Stomach smooth muscle (tissue), 2 donors: ENCODE data around the gene SLC25A53.
"Not testable (repeated sequence)": the region's sequence is repeated elsewhere in the genome, so short reads cannot be mapped to it uniquely, and the experiment has no call there.

Source experiments
- H3K27ac ChIP-seq: one replicate; pipeline ENCODE4 v1.7.0; 2013; ENCODE audit warnings: mild to moderate bottlenecking, low read length, inconsistent platforms
- H3K27me3 ChIP-seq, 2 donors: one replicate each; pipeline ENCODE4 v1.7.0; 2013; ENCODE audit warnings: low read length in 2 of 2; ENCODE audit not compliant: insufficient read depth in 2 of 2, control insufficient read depth in 1 of 2
- H3K36me3 ChIP-seq, 2 donors: one replicate each; pipeline ENCODE4 v1.7.0; 2013; ENCODE audit warnings: low read length in 2 of 2; ENCODE audit not compliant: control insufficient read depth in 2 of 2, insufficient read depth in 2 of 2
- H3K4me1 ChIP-seq: one replicate; pipeline ENCODE4 v1.7.0; 2013; ENCODE audit warnings: low read length; ENCODE audit not compliant: control insufficient read depth, insufficient read depth
- H3K4me3 ChIP-seq, 2 donors: one replicate each; pipeline ENCODE4 v1.7.0; 2013; ENCODE audit warnings: low read length in 2 of 2
- H3K9ac ChIP-seq, 2 donors: one replicate each; pipeline ENCODE4 v1.7.0; 2013; ENCODE audit warnings: low read length in 2 of 2, mild to moderate bottlenecking in 1 of 2
- H3K9me3 ChIP-seq, 2 donors: one replicate each; pipeline ENCODE4 v1.7.0; 2013; ENCODE audit warnings: low read length in 2 of 2; ENCODE audit not compliant: control insufficient read depth in 2 of 2
- donor health status: healthy.
- donor health status: Pancreatic carcinoma.

Gene SLC25A53

GRCh38 chrX:104105330-104106262, 51.2 kb downstream of the SLC25A53 start:
- H3K27ac ChIP-seq = no peak overlapping the region
- no peaks in the 10 kb centered on the region for H3K36me3 ChIP-seq
- H3K27me3 ChIP-seq = peaks cover 0 to 12% of the 10 kb centered on the region in 2 donors
- H3K4me1 ChIP-seq = no peaks in the 10 kb centered on the region
- H3K9me3 ChIP-seq = no peaks in the 10 kb centered on the region
- H3K9ac ChIP-seq = no peak overlapping the region
- no peak overlapping the region for H3K4me3 ChIP-seq

- no peaks in the 10 kb centered on the region for H3K9me3 ChIP-seq
These were observed 52.1 kb downstream of the SLC25A53 start for GRCh38 chrX:104104676-104105075.

GRCh38 chrX:104098919-104099318, 57.9 kb downstream of the SLC25A53 start:
- H3K9me3 ChIP-seq = no peaks in the 10 kb centered on the region
- no peaks in the 10 kb centered on the region for H3K4me1 ChIP-seq
- peaks cover 0 to 5% of the 10 kb centered on the region in 2 donors for H3K27me3 ChIP-seq

More at GRCh38 chrX:104104676-104105075, 52.1 kb downstream of the SLC25A53 start:
- H3K4me3 ChIP-seq = no peak overlapping the region
- peaks cover 0 to 10% of the 10 kb centered on the region in 2 donors for H3K27me3 ChIP-seq
- H3K36me3 ChIP-seq = no peaks in the 10 kb centered on the region
- no peak overlapping the region for H3K9ac ChIP-seq
- no peak overlapping the region for H3K27ac ChIP-seq
- H3K4me1 ChIP-seq = no peaks in the 10 kb centered on the region

GRCh38 chrX:104098151-104098808, 58.5 kb downstream of the SLC25A53 start:
- H3K4me1 ChIP-seq = no peaks in the 10 kb centered on the region
- H3K27ac ChIP-seq = no peak overlapping the region
- H3K4me3 ChIP-seq = no peak overlapping the region
- H3K36me3 ChIP-seq = no peaks in the 10 kb centered on the region
- H3K9ac ChIP-seq = no peak overlapping the region
- no peaks in the 10 kb centered on the region for H3K9me3 ChIP-seq
- peaks cover 0 to 5% of the 10 kb centered on the region in 2 donors for H3K27me3 ChIP-seq

More at GRCh38 chrX:104098919-104099318, 57.9 kb downstream of the SLC25A53 start:
- Histone ChIP-seq H3K27ac (no peak overlapping the region), H3K36me3 (no peaks in the 10 kb centered on the region), H3K4me3 (no peak overlapping the region), H3K9ac (no peak overlapping the region)

GRCh38 chrX:104085919-104086318, 70.9 kb downstream of the SLC25A53 start:
- no peaks in the 10 kb centered on the region for H3K4me1 ChIP-seq
- no peak overlapping the region for H3K4me3 ChIP-seq
- H3K9me3 ChIP-seq = no peaks in the 10 kb centered on the region
- H3K9ac ChIP-seq = no peak overlapping the region
- no peaks in the 10 kb centered on the region for H3K36me3 ChIP-seq
- peaks cover 0 to 10% of the 10 kb centered on the region in 2 donors for H3K27me3 ChIP-seq
- H3K27ac ChIP-seq = no peak overlapping the region

GRCh38 chrX:104085477-104085876, 71.3 kb downstream of the SLC25A53 start:
- H3K4me1 ChIP-seq = no peaks in the 10 kb centered on the region
- H3K27me3 ChIP-seq = peaks cover 0 to 10% of the 10 kb centered on the region in 2 donors
- no peak overlapping the region for H3K27ac ChIP-seq
- no peak overlapping the region for H3K9ac ChIP-seq
- H3K9me3 ChIP-seq = no peaks in the 10 kb centered on the region
- no peak overlapping the region for H3K4me3 ChIP-seq
- no peaks in the 10 kb centered on the region for H3K36me3 ChIP-seq

- no peaks in the 10 kb centered on the region for H3K4me1 ChIP-seq
- peaks cover 0 to 10% of the 10 kb centered on the region in 2 donors for H3K27me3 ChIP-seq
- no peak overlapping the region for H3K9ac ChIP-seq
- H3K9me3 ChIP-seq = no peaks in the 10 kb centered on the region
- H3K27ac ChIP-seq = no peak overlapping the region
- H3K36me3 ChIP-seq = no peaks in the 10 kb centered on the region
- H3K4me3 ChIP-seq = no peak overlapping the region
These were observed 72.1 kb downstream of the SLC25A53 start for GRCh38 chrX:104084534-104085277.

GRCh38 chrX:104084063-104084462, 72.7 kb downstream of the SLC25A53 start:
- Histone ChIP-seq H3K36me3 (no peaks in the 10 kb centered on the region), H3K4me3 (no peak overlapping the region)

GRCh38 chrX:104077854-104078253, 79.0 kb downstream of the SLC25A53 start:
- not testable (repeated sequence) for H3K27ac ChIP-seq, H3K4me1 ChIP-seq, H3K9me3 ChIP-seq, H3K27me3 ChIP-seq, H3K4me3 ChIP-seq, H3K36me3 ChIP-seq, H3K9ac ChIP-seq

More at GRCh38 chrX:104084063-104084462, 72.7 kb downstream of the SLC25A53 start:
- H3K27ac ChIP-seq = no peak overlapping the region
- no peaks in the 10 kb centered on the region for H3K9me3 ChIP-seq
- peaks cover 0 to 8% of the 10 kb centered on the region in 2 donors for H3K27me3 ChIP-seq
- H3K4me1 ChIP-seq = no peaks in the 10 kb centered on the region
- H3K9ac ChIP-seq = no peak overlapping the region

GRCh38 chrX:104075778-104076445, 80.9 kb downstream of the SLC25A53 start, which contains the start of gene TMSB15C:
Gene TMSB15C, minus strand, starts transcription at chrX:104076236.
- not testable (repeated sequence) for H3K4me1 ChIP-seq, H3K27ac ChIP-seq, H3K27me3 ChIP-seq, H3K36me3 ChIP-seq, H3K4me3 ChIP-seq, H3K9me3 ChIP-seq, H3K9ac ChIP-seq
